Mononuclear cell (primary cell): Measurements from ENCODE around the gene SPATS2L. TPM values are rescaled to one million over a fixed set of nuclear protein-coding genes. Genes with fewer than 3 reads are reported as not detected.

ENCODE experiments used
- H3K27me3 ChIP-seq: 2 replicates; pipeline ENCODE4 v1.6.0; 2011; ENCODE audit warnings: low read length, control low read depth; ENCODE audit not compliant: insufficient read depth
- H3K4me1 ChIP-seq: 2 replicates; pipeline ENCODE4 v1.5.1; 2011; ENCODE audit warnings: mild to moderate bottlenecking, low read length, control low read depth; ENCODE audit not compliant: insufficient read depth
- H3K4me3 ChIP-seq: 2 replicates; pipeline ENCODE4 v1.5.1; 2011; ENCODE audit warnings: mild to moderate bottlenecking, low read length, moderate library complexity
- H3K9me3 ChIP-seq: 2 replicates; pipeline ENCODE4 v1.5.1; 2011; ENCODE audit warnings: low read depth, mild to moderate bottlenecking, control low read depth, low read length
- total RNA-seq: library from RNA; depleted of rRNA; stranded (reverse); fragments of >200 nt; gene quantifications from one replicate; pipeline ENCODE4 v1.2.3, GENCODE V29; 2012

Gene SPATS2L
- total RNA-seq, 1 donor: 3.5 TPM

GRCh38 chr2:200362202-200362917 lies 55.9 kb downstream of the SPATS2L start:
- Histone ChIP-seq H3K4me3 (no peak overlapping the region), H3K27me3 (no peaks in the 10 kb centered on the region), H3K9me3 (no peaks in the 10 kb centered on the region), H3K4me1 (no peaks in the 10 kb centered on the region)

GRCh38 chr2:200363279-200363678 lies 56.8 kb downstream of the SPATS2L start:
- Histone ChIP-seq H3K9me3 (no peaks in the 10 kb centered on the region), H3K4me3 (no peak overlapping the region), H3K4me1 (no peaks in the 10 kb centered on the region), H3K27me3 (no peaks in the 10 kb centered on the region)

GRCh38 chr2:200364142-200364541 lies 57.6 kb downstream of the SPATS2L start:
- Histone ChIP-seq H3K4me3 (no peak overlapping the region), H3K27me3 (no peaks in the 10 kb centered on the region), H3K4me1 (no peaks in the 10 kb centered on the region), H3K9me3 (no peaks in the 10 kb centered on the region)

GRCh38 chr2:200364620-200365019 lies 58.1 kb downstream of the SPATS2L start:
- no peaks in the 10 kb centered on the region for H3K9me3 ChIP-seq
- H3K4me1 ChIP-seq: no peaks in the 10 kb centered on the region
- H3K4me3 ChIP-seq: no peak overlapping the region
- H3K27me3 ChIP-seq: no peaks in the 10 kb centered on the region

GRCh38 chr2:200365209-200365608 lies 58.7 kb downstream of the SPATS2L start:
- Histone ChIP-seq H3K4me3 (no peak overlapping the region), H3K9me3 (no peaks in the 10 kb centered on the region), H3K27me3 (no peaks in the 10 kb centered on the region), H3K4me1 (no peaks in the 10 kb centered on the region)

GRCh38 chr2:200367155-200367554 lies 60.7 kb downstream of the SPATS2L start:
- Histone ChIP-seq H3K9me3 (no peaks in the 10 kb centered on the region), H3K4me1 (no peaks in the 10 kb centered on the region), H3K4me3 (no peak overlapping the region), H3K27me3 (no peaks in the 10 kb centered on the region)

GRCh38 chr2:200369886-200370285 lies 63.4 kb downstream of the SPATS2L start:
- Histone ChIP-seq H3K4me1 (peaks cover 6% of the 10 kb centered on the region), H3K9me3 (no peaks in the 10 kb centered on the region), H3K4me3 (no peak overlapping the region), H3K27me3 (no peaks in the 10 kb centered on the region)

- Histone ChIP-seq H3K9me3 (no peaks in the 10 kb centered on the region), H3K4me1 (peaks cover 22% of the 10 kb centered on the region), H3K27me3 (no peaks in the 10 kb centered on the region), H3K4me3 (no peak overlapping the region)
Observed at GRCh38 chr2:200373231-200373630, 66.7 kb downstream of the SPATS2L start.

GRCh38 chr2:200373973-200374416 lies 67.5 kb downstream of the SPATS2L start:
- H3K4me1 ChIP-seq: peaks cover 22% of the 10 kb centered on the region

GRCh38 chr2:200376513-200377354 lies 70.2 kb downstream of the SPATS2L start:
- no peaks in the 10 kb centered on the region for H3K27me3 ChIP-seq
- H3K9me3 ChIP-seq: no peaks in the 10 kb centered on the region
- H3K4me3 ChIP-seq: no peak overlapping the region
- peaks cover 29% of the 10 kb centered on the region for H3K4me1 ChIP-seq

More at GRCh38 chr2:200373973-200374416, 67.5 kb downstream of the SPATS2L start:
- no peaks in the 10 kb centered on the region for H3K27me3 ChIP-seq
- no peaks in the 10 kb centered on the region for H3K9me3 ChIP-seq
- H3K4me3 ChIP-seq: peak overlapping the region; percentile 11

GRCh38 chr2:200377355-200378336 lies 71.2 kb downstream of the SPATS2L start:
- H3K27me3 ChIP-seq: no peaks in the 10 kb centered on the region
- peaks cover 29% of the 10 kb centered on the region for H3K4me1 ChIP-seq
- no peak overlapping the region for H3K4me3 ChIP-seq
- H3K9me3 ChIP-seq: no peaks in the 10 kb centered on the region

- Histone ChIP-seq H3K4me3 (no peak overlapping the region), H3K9me3 (no peaks in the 10 kb centered on the region), H3K27me3 (no peaks in the 10 kb centered on the region), H3K4me1 (peaks cover 33% of the 10 kb centered on the region)
Observed at GRCh38 chr2:200378652-200379290, 72.3 kb downstream of the SPATS2L start.

- no peak overlapping the region for H3K4me3 ChIP-seq
- H3K9me3 ChIP-seq: no peaks in the 10 kb centered on the region
- no peaks in the 10 kb centered on the region for H3K27me3 ChIP-seq
- H3K4me1 ChIP-seq: peaks cover 29% of the 10 kb centered on the region
Observed at GRCh38 chr2:200379481-200380090, 73.1 kb downstream of the SPATS2L start.

- Histone ChIP-seq H3K4me1 (peaks cover 25% of the 10 kb centered on the region), H3K27me3 (no peaks in the 10 kb centered on the region), H3K4me3 (no peak overlapping the region), H3K9me3 (no peaks in the 10 kb centered on the region)
Observed at GRCh38 chr2:200380091-200380561, 73.6 kb downstream of the SPATS2L start.
